Astrocyte (in vitro differentiated cells and primary cell): ENCODE data around the gene EPHB4. TPM values are rescaled to one million over a fixed set of nuclear protein-coding genes. Genes with fewer than 3 reads are reported as not detected.
A peak's percentile ranks its signal among the peaks of the same experiment; 100 is the strongest.

ENCODE experiments used
- DNase-seq: peaks from one replicate; pipeline ENCODE4 v3.0.0-alpha.2; 2010; ENCODE audit warnings: low read depth
- FAIRE-seq: peaks from 2 replicates; lab custom pipeline; 2011; peaks lifted over from hg19 to GRCh38; lab: Jason Lieb, UNC
- H2AFZ ChIP-seq: 2 replicates; pipeline ENCODE4 v1.6.0; 2012; ENCODE audit warnings: low read depth, low read length, inconsistent platforms
- H3K27ac ChIP-seq: 2 replicates; pipeline ENCODE4 v1.5.1; 2011; ENCODE audit warnings: low read depth, low read length, inconsistent platforms
- H3K27me3 ChIP-seq: 2 replicates; pipeline ENCODE4 v1.6.0; 2011; ENCODE audit warnings: low read length, inconsistent platforms; ENCODE audit not compliant: insufficient read depth
- H3K36me3 ChIP-seq: 2 replicates; pipeline ENCODE4 v1.5.1; 2011; ENCODE audit warnings: low read length, inconsistent platforms; ENCODE audit not compliant: insufficient read depth
- H3K4me1 ChIP-seq: 2 replicates; pipeline ENCODE4 v1.5.1; 2011; ENCODE audit warnings: low read length, inconsistent platforms; ENCODE audit not compliant: insufficient read depth
- H3K4me2 ChIP-seq: 2 replicates; pipeline ENCODE4 v1.6.0; 2012; ENCODE audit warnings: low read length, inconsistent platforms
- H3K4me3 ChIP-seq: 2 replicates; pipeline ENCODE4 v1.5.1; 2011; ENCODE audit warnings: low read depth, mild to moderate bottlenecking, low read length, inconsistent platforms; ENCODE audit not compliant: insufficient read depth
- H3K79me2 ChIP-seq: 2 replicates; pipeline ENCODE4 v1.6.0; 2012; ENCODE audit warnings: mild to moderate bottlenecking, low read length, inconsistent platforms; ENCODE audit not compliant: insufficient read depth
- H3K9ac ChIP-seq: 2 replicates; pipeline ENCODE4 v1.6.0; 2012; ENCODE audit warnings: mild to moderate bottlenecking, low read length, inconsistent platforms
- H3K9me3 ChIP-seq: 2 replicates; pipeline ENCODE4 v1.5.1; 2012; ENCODE audit warnings: low read depth, mild to moderate bottlenecking, low read length, inconsistent platforms; ENCODE audit not compliant: insufficient read depth
- H4K20me1 ChIP-seq: 2 replicates; pipeline ENCODE4 v1.6.0; 2012; ENCODE audit warnings: low read length, inconsistent platforms; ENCODE audit not compliant: insufficient read depth
- H3K27ac Mint-ChIP-seq: one replicate; pipeline ENCODE4 v1.8.0; 2021; ENCODE audit warnings: mild to moderate bottlenecking, mixed read lengths; ENCODE audit not compliant: unreplicated experiment
- H3K27me3 Mint-ChIP-seq: one replicate; pipeline ENCODE4 v1.8.0; 2021; ENCODE audit warnings: low read depth, mixed read lengths; ENCODE audit not compliant: unreplicated experiment
- H3K36me3 Mint-ChIP-seq: one replicate; pipeline ENCODE4 v1.8.0; 2021; ENCODE audit warnings: low read depth, mixed read lengths; ENCODE audit not compliant: unreplicated experiment
- H3K4me1 Mint-ChIP-seq: one replicate; pipeline ENCODE4 v1.8.0; 2021; ENCODE audit warnings: low read depth, mixed read lengths; ENCODE audit not compliant: unreplicated experiment
- H3K4me3 Mint-ChIP-seq: one replicate; pipeline ENCODE4 v1.8.0; 2021; ENCODE audit warnings: mild to moderate bottlenecking, moderate library complexity, mixed read lengths; ENCODE audit not compliant: unreplicated experiment
- H3K9me3 Mint-ChIP-seq: one replicate; pipeline ENCODE4 v1.8.0; 2021; ENCODE audit warnings: mild to moderate bottlenecking, mixed read lengths; ENCODE audit not compliant: unreplicated experiment
- CTCF ChIP-seq: IDR thresholded peaks from 2 replicates; pipeline ENCODE4 v1.5.1; 2011; ENCODE audit warnings: low read depth, mild to moderate bottlenecking, inconsistent platforms, low read length, moderate library complexity; ENCODE audit not compliant: insufficient read depth
- EZH2 ChIP-seq: IDR thresholded peaks from 2 replicates; pipeline ENCODE4 v1.6.1; 2012; ENCODE audit warnings: mild to moderate bottlenecking, low read length, inconsistent platforms; ENCODE audit not compliant: insufficient read depth
- total RNA-seq: library from RNA; stranded (reverse); gene quantifications from 2 replicates; pipeline ENCODE4 v1.2.1, GENCODE V29; 2021

Gene EPHB4
- total RNA-seq, 1 donor from 2014 or later: 73.6 TPM

GRCh38 chr7:100819586-100819985, 7.7 kb downstream of the EPHB4 start:
- H3K27me3 Mint-ChIP-seq: no peaks in the 10 kb centered on the region
- DNase-seq: no peak
- Histone ChIP-seq H3K27me3 (no peaks in the 10 kb centered on the region), H3K27ac (no peak overlapping the region), H2AFZ (no peak overlapping the region), H3K4me2 (no peak overlapping the region), H3K79me2 (peaks cover 8% of the 10 kb centered on the region), H3K9me3 (no peaks in the 10 kb centered on the region), H4K20me1 (peaks cover 45% of the 10 kb centered on the region), H3K4me3 (no peak overlapping the region), H3K36me3 (peaks cover 28% of the 10 kb centered on the region), H3K9ac (no peak overlapping the region), H3K4me1 (peaks cover 2% of the 10 kb centered on the region)
- H3K9me3 Mint-ChIP-seq: no peaks in the 10 kb centered on the region
- no peak overlapping the region for H3K27ac Mint-ChIP-seq
- peaks cover 26% of the 10 kb centered on the region for H3K36me3 Mint-ChIP-seq
- TF ChIP-seq CTCF: no peak
- TF ChIP-seq EZH2: no peak
- H3K4me3 Mint-ChIP-seq: no peak overlapping the region
- FAIRE-seq: no peak
- no peaks in the 10 kb centered on the region for H3K4me1 Mint-ChIP-seq

- no peak overlapping the region for H3K27ac ChIP-seq
- H3K4me2 ChIP-seq: no peak overlapping the region
- no peaks in the 10 kb centered on the region for H3K9me3 ChIP-seq
- Mint-ChIP-seq H3K27me3 (no peaks in the 10 kb centered on the region), H3K27ac (no peak overlapping the region), H3K4me1 (no peaks in the 10 kb centered on the region), H3K9me3 (no peaks in the 10 kb centered on the region), H3K4me3 (peak overlapping the region; percentile 10), H3K36me3 (peaks cover 25% of the 10 kb centered on the region)
- peaks cover under 1% of the 10 kb centered on the region for H3K79me2 ChIP-seq
- peaks cover 31% of the 10 kb centered on the region for H3K36me3 ChIP-seq
- TF ChIP-seq EZH2 (no peak), CTCF (no peak)
- no peak for FAIRE-seq
- DNase-seq: no peak
- no peaks in the 10 kb centered on the region for H3K27me3 ChIP-seq
- no peak overlapping the region for H2AFZ ChIP-seq
- H4K20me1 ChIP-seq: peaks cover 37% of the 10 kb centered on the region
- H3K9ac ChIP-seq: no peak overlapping the region
- no peaks in the 10 kb centered on the region for H3K4me1 ChIP-seq
- H3K4me3 ChIP-seq: no peak overlapping the region
Observed at GRCh38 chr7:100818825-100819224, 8.5 kb downstream of the EPHB4 start.

- H3K27me3 Mint-ChIP-seq: no peaks in the 10 kb centered on the region
- Histone ChIP-seq H2AFZ (no peak overlapping the region), H3K9me3 (no peaks in the 10 kb centered on the region), H3K4me1 (no peaks in the 10 kb centered on the region), H3K4me3 (no peak overlapping the region), H3K9ac (no peak overlapping the region), H3K4me2 (no peak overlapping the region), H3K27ac (no peak overlapping the region), H3K79me2 (no peaks in the 10 kb centered on the region), H3K27me3 (no peaks in the 10 kb centered on the region), H3K36me3 (peaks cover 35% of the 10 kb centered on the region), H4K20me1 (peaks cover 33% of the 10 kb centered on the region)
- no peaks in the 10 kb centered on the region for H3K9me3 Mint-ChIP-seq
- DNase-seq: no peak
- peaks cover 28% of the 10 kb centered on the region for H3K36me3 Mint-ChIP-seq
- no peak for TF ChIP-seq EZH2
- TF ChIP-seq CTCF: no peak
- H3K27ac Mint-ChIP-seq: no peak overlapping the region
- no peaks in the 10 kb centered on the region for H3K4me1 Mint-ChIP-seq
- H3K4me3 Mint-ChIP-seq: no peak overlapping the region
- FAIRE-seq: no peak
Observed at GRCh38 chr7:100818366-100818765, 9.0 kb downstream of the EPHB4 start.
